ENCODE measurements around the gene TLE4.

TLE4 gene

DNA sequence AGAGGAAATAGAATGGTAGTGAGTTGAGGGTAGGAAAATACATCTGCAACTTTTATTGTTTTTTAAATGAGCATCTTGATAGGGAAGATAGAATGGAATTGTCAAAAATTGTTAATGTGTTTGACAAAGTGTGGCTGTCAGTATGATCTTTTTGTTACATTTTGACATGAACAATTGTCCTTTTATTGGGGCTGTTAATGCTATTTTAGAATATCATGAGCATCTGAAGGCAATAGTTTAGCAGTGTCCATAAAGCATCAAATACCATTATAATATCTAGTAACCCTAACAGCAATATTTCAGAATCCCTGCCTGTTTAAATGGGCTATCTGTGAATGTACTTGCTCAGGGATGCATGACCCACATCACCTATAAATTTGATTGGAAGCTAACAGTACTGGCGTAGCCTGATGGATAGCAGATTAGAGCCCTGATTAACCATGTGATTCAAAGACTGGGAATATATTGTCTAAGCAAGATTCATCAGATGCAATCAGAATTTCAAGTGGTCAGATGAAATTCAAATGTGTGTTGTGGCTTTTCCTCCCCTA is 37.8 kb downstream of the TLE4 start:
- no peak overlapping the region for H3K27ac ChIP-seq

DNA sequence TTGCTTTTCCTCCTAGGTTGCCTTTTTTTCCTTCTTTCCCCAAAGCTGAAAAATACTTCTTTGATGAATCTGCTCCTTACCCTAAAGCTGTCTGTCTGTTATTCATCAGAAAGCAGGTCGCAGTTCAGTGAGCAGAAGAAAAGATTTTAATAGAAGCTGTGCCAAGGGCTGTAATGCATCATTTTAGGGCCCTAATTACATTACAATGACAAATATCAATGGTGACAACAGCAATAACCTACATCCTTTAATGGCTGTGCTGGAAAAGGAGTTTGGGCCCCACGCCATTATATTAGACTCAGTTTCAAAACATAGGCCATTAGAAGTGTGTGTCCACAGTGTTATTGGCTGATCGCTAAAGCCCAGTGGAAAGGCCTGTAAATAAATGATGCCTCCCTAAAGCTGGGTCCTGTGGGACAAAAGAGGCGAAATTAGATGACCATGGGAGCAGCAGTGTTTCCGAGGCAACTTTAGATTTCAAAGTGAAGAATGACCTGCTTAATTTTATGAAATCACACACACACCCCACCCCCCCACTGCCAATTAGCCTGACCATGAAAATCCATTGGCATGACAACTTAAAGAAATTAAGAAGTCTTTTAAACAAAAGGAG is 38.4 kb downstream of the TLE4 start:
- H3K27ac ChIP-seq: no peak overlapping the region
- no peak for TF ChIP-seq ZFX (IDR thresholded peaks at IDR 0.05)
- TF ChIP-seq, protein P1, sequence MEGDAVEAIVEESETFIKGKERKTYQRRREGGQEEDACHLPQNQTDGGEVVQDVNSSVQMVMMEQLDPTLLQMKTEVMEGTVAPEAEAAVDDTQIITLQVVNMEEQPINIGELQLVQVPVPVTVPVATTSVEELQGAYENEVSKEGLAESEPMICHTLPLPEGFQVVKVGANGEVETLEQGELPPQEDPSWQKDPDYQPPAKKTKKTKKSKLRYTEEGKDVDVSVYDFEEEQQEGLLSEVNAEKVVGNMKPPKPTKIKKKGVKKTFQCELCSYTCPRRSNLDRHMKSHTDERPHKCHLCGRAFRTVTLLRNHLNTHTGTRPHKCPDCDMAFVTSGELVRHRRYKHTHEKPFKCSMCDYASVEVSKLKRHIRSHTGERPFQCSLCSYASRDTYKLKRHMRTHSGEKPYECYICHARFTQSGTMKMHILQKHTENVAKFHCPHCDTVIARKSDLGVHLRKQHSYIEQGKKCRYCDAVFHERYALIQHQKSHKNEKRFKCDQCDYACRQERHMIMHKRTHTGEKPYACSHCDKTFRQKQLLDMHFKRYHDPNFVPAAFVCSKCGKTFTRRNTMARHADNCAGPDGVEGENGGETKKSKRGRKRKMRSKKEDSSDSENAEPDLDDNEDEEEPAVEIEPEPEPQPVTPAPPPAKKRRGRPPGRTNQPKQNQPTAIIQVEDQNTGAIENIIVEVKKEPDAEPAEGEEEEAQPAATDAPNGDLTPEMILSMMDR (conservative IDR thresholded peaks at IDR 0.05): no peak

More for the DNA sequence above, 37.8 kb downstream of the TLE4 start:
- TF ChIP-seq ZFX (IDR thresholded peaks at IDR 0.05): no peak
- TF ChIP-seq, protein P1 (conservative IDR thresholded peaks at IDR 0.05): no peak

DNA sequence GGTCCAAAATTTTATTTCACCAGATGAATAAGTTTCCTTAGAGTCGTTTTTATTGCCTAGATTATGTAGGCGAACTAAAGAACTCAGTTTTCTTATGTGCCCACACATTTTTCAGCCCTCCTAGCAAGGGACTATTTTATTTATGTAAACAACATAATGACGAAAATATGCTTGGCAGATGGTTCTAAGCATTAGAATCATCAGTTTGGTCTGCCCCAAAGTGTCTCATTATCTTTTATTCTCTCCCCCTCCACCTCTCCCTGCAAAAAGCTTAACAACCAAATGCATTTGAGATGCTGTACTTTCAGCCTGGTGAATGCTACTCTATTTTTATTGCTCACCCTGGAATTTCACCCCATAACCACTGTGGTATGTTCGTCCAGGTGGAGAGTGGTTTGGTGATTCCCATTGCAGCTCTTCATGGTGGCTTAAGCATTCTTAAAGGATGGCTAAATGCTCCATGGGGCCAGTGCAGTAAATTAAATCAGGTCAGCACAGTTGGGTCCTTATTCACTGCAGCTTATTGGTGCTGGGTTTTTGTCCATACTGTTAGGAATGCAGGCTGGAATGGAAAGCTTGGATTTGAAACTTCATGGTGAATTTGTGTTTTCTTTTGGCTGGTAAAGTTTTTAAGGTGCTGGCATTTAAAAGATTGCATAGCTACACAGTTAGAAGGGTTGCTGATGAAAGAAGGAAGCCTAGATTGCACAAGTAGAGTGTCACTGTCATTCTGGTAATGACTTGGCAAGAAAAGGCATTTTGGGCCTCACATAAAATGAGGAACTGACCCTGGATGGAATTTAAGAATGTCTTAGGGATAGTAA is 39.2 kb downstream of the TLE4 start:
- no peak overlapping the region for H3K27ac ChIP-seq
- TF ChIP-seq, protein P1 (conservative IDR thresholded peaks at IDR 0.05): no peak
- TF ChIP-seq ZFX (IDR thresholded peaks at IDR 0.05): no peak

DNA sequence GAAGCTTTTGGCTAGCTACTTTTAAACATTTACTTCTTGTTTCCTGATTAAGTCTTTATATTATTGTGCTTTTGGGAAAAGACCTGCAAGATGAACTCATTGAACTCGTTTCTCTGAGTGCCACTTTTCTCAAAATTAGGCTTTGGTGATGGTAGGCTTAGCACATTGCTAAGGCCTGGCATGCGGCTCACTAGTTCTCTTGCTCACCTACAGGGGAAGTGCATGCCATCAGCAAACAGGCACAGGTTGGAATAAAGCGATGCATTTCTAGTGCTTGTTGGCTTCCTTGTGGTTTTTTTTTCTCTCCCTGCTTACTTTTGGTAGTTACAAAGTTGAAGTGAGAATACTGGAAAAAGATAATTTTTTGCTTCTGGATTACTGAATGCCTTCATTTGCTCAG is 41.4 kb downstream of the TLE4 start:
- TF ChIP-seq, protein P1 (conservative IDR thresholded peaks at IDR 0.05): no peak
- no peak for TF ChIP-seq ZFX (IDR thresholded peaks at IDR 0.05)
- no peak overlapping the region for H3K27ac ChIP-seq

DNA sequence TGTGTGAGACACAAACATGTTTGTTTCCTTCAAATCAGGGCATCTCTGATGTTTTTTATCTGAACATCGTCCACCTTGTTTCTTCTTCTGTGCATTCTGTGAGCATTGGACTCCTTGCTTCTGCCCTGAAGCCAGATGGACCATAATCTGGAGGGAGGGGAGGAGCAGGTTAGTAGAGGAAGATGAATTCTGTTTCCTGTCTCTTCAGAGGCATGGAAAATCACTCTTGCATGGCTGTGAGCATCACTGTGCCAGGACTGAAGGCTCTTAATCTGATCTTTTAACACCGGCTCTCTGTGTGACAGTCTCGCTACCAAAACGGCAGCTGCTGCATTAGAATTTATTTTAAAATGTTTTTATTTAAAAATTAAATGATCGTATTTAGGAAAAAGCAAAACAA is 43.3 kb downstream of the TLE4 start:
- no peak for TF ChIP-seq ZFX (IDR thresholded peaks at IDR 0.05)
- TF ChIP-seq, protein P1 (conservative IDR thresholded peaks at IDR 0.05): no peak
- no peak overlapping the region for H3K27ac ChIP-seq

DNA sequence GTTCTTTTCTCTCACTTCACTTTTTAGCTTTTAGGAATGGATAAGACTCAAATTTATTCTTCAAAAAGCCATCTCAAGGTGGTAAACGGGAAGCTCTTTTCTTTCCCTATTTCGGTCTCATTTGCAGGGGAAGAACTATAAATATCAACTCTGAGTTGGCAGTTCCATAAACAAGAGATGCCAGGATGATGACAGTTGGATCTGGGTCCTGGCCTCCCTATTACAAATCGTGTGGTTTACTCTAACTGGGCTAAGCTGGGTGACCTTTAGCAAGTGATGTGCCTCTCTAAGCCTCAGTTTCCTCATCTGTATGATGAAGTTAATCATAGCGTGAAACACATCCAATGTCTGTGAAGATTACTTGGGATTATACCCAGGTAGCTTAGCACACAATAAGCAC is 44.2 kb downstream of the TLE4 start:
- H3K27ac ChIP-seq: no peak overlapping the region
- TF ChIP-seq, protein P1 (conservative IDR thresholded peaks at IDR 0.05): no peak
- no peak for TF ChIP-seq ZFX (IDR thresholded peaks at IDR 0.05)

DNA sequence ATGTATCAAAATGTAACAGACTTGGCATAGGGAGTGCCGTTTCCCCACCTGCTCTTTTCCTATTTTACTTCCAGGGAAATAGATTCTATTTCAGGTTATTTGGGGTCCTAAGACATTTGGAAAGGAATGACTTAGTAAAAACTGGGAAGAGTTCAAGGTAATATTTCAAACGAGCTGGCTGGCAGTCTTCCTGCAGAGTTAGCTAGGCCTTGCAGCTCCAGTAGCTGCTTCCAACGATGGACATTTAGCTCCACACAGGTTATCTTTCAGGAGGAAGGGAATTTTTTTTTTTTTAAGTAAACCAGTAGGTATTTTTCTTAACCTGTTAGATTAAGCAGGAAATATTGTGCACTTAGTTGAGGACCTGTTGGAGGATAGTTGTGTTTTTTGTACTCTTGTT is 45.2 kb downstream of the TLE4 start:
- H3K27ac ChIP-seq: no peak overlapping the region
- TF ChIP-seq ZFX (IDR thresholded peaks at IDR 0.05): no peak
- TF ChIP-seq, protein P1 (conservative IDR thresholded peaks at IDR 0.05): no peak

Data from C4-2B (cell line).